ENCODE data around the gene FBXW8. TPM values are rescaled to one million over a fixed set of nuclear protein-coding genes. Genes with fewer than 3 reads are reported as not detected.
"Not testable (repeated sequence)": the region's sequence is repeated elsewhere in the genome, so short reads cannot be mapped to it uniquely, and the experiment has no call there.

The FBXW8 gene
- total and polyA plus RNA-seq, 12 donors, result 2.4 to 11.3 (median 7.4) TPM

GRCh38 chr12:117054279-117054678, 143.5 kb downstream of the FBXW8 start:
- Histone ChIP-seq H3K36me3 (peaks cover 0 to 3% (median 0%) of the 10 kb centered on the region in 9 donors), H3K4me1 (peaks cover 12 to 54% (median 50%) of the 10 kb centered on the region in 9 donors), H3K9me3 (no peaks in the 10 kb centered on the region), H3K27ac (peak overlapping the region in 2 of 10 donors; percentile 93 to 94), H3K4me3 (no peak overlapping the region), H3K27me3 (no peaks in the 10 kb centered on the region)
- no peak for ATAC-seq
- no peak for TF ChIP-seq CTCF (IDR thresholded peaks at IDR 0.05)
- 96 to 97% methylated on average over 6 of the region's 6 CpGs for WGBS, 2 donors
- DNase-seq, result no peak
- intact Hi-C loops (cut with DNase I), result loop anchor here in 2 of 10 donors (5.0 kb wide), 1 partner anchor 43 kb away; the partner anchor contains the start of gene TESC (in 2 of the 2)

- H3K4me3 ChIP-seq; H3K27me3 ChIP-seq; ATAC-seq; DNase-seq; intact Hi-C loops (cut with DNase I); H3K36me3 ChIP-seq; H3K9me3 ChIP-seq; H3K27ac ChIP-seq: not testable (repeated sequence)
- H3K4me1 ChIP-seq, result peaks cover 0 to 54% (median 39%) of the 10 kb centered on the region in 9 donors
- 89 to 94% methylated on average over 8 of the region's 8 CpGs for WGBS, 2 donors
Measured at GRCh38 chr12:117057626-117058025, 146.9 kb downstream of the FBXW8 start.

GRCh38 chr12:117058442-117059072, 147.8 kb downstream of the FBXW8 start:
- intact Hi-C loops (cut with DNase I), result no loop called here
- no peak overlapping the region for H3K4me3 ChIP-seq
- no peak for ATAC-seq
- no peak for DNase-seq
- no peak for TF ChIP-seq CTCF (IDR thresholded peaks at IDR 0.05)
- peaks cover 0 to 54% (median 34%) of the 10 kb centered on the region in 9 donors for H3K4me1 ChIP-seq
- WGBS, 2 donors, result 75 to 81% methylated on average over 3 of the region's 3 CpGs
- H3K36me3 ChIP-seq, result peaks cover 0 to 3% (median 0%) of the 10 kb centered on the region in 9 donors
- no peaks in the 10 kb centered on the region for H3K27me3 ChIP-seq
- no peaks in the 10 kb centered on the region for H3K9me3 ChIP-seq
- peak overlapping the region in 6 of 10 donors; percentile 58 to 75 (median 65) for H3K27ac ChIP-seq

GRCh38 chr12:117059156-117059555, 148.4 kb downstream of the FBXW8 start:
- ATAC-seq (peak; percentile 24 to 63 (median 47)), DNase-seq (peak in 1 of 2 donors; percentile 46)
- H3K4me3 ChIP-seq, result no peak overlapping the region
- H3K36me3 ChIP-seq, result peaks cover 0 to 3% (median 0%) of the 10 kb centered on the region in 9 donors
- 34 to 43% methylated on average over 8 of the region's 8 CpGs for WGBS, 2 donors
- intact Hi-C loops (cut with DNase I), result no loop called here
- TF ChIP-seq CTCF (IDR thresholded peaks at IDR 0.05), result no peak
- peak overlapping the region in 6 of 10 donors; percentile 58 to 75 (median 65) for H3K27ac ChIP-seq
- H3K27me3 ChIP-seq, result no peaks in the 10 kb centered on the region
- H3K4me1 ChIP-seq, result peaks cover 0 to 60% (median 33%) of the 10 kb centered on the region in 9 donors
- H3K9me3 ChIP-seq, result no peaks in the 10 kb centered on the region
